ENCODE measurements around the gene HPS4. TPM values are rescaled to one million over a fixed set of nuclear protein-coding genes. Genes with fewer than 3 reads are reported as not detected.
A peak's percentile ranks its signal among the peaks of the same experiment; 100 is the strongest.

The HPS4 gene
- total RNA-seq, 1 donor from 2014 or later: 46.1 TPM

GRCh38 chr22:26464312-26464711, 19.3 kb downstream of the HPS4 start:
- TF ChIP-seq, protein P1, sequence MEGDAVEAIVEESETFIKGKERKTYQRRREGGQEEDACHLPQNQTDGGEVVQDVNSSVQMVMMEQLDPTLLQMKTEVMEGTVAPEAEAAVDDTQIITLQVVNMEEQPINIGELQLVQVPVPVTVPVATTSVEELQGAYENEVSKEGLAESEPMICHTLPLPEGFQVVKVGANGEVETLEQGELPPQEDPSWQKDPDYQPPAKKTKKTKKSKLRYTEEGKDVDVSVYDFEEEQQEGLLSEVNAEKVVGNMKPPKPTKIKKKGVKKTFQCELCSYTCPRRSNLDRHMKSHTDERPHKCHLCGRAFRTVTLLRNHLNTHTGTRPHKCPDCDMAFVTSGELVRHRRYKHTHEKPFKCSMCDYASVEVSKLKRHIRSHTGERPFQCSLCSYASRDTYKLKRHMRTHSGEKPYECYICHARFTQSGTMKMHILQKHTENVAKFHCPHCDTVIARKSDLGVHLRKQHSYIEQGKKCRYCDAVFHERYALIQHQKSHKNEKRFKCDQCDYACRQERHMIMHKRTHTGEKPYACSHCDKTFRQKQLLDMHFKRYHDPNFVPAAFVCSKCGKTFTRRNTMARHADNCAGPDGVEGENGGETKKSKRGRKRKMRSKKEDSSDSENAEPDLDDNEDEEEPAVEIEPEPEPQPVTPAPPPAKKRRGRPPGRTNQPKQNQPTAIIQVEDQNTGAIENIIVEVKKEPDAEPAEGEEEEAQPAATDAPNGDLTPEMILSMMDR (conservative IDR thresholded peaks at IDR 0.05): no peak
- Mint-ChIP-seq H3K9me3 (no peaks in the 10 kb centered on the region), H3K36me3 (peaks cover 10% of the 10 kb centered on the region), H3K4me1 (ENCODE audit: unreplicated experiment) (peaks cover 18% of the 10 kb centered on the region), H3K27ac (no peak overlapping the region), H3K27me3 (no peaks in the 10 kb centered on the region), H3K4me3 (no peak overlapping the region)
- no peak for DNase-seq (ENCODE audit: extremely low spot score, unreplicated experiment)

- DNase-seq (ENCODE audit: extremely low spot score, unreplicated experiment): no peak
- TF ChIP-seq, protein P1 (conservative IDR thresholded peaks at IDR 0.05): no peak
- H3K4me1 Mint-ChIP-seq (ENCODE audit: unreplicated experiment): peaks cover 18% of the 10 kb centered on the region
- no peaks in the 10 kb centered on the region for H3K9me3 Mint-ChIP-seq
- H3K27ac Mint-ChIP-seq: peak overlapping the region; percentile 49
- no peak overlapping the region for H3K4me3 Mint-ChIP-seq
- H3K27me3 Mint-ChIP-seq: no peaks in the 10 kb centered on the region
- peaks cover 7% of the 10 kb centered on the region for H3K36me3 Mint-ChIP-seq
These were observed 19.9 kb downstream of the HPS4 start for GRCh38 chr22:26463688-26464087.

DNA sequence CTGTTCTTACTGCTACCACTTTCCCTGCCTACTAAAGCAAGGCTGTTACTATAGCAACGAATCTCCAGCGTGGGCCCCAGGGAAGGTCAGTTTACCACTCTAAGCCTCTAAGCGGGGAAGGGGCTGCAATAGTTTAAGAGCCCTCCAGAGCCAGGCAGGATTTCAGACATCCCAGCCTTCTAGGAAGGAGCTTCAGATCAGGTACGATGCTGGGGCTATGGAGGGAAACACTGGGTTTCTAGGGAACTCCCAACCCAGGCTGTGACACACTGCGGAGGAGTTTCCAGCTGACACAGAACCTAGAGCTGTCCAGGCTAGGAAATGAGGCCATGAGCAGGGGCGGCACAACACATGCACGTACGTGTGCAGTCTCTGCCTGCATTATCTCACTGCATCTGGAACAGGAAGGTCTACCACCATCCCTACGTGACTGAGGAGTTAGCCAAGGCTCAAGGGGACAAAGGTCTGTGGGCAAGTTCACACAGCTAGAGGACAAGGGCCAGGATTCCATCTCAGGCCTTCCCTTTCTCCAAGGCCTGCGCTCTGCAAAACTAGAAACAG, 20.4 kb downstream of the HPS4 start:
- H3K9me3 Mint-ChIP-seq: no peaks in the 10 kb centered on the region
- H3K27me3 Mint-ChIP-seq: no peaks in the 10 kb centered on the region
- peaks cover 6% of the 10 kb centered on the region for H3K36me3 Mint-ChIP-seq
- TF ChIP-seq, protein P1 (conservative IDR thresholded peaks at IDR 0.05): no peak
- no peak for DNase-seq (ENCODE audit: extremely low spot score, unreplicated experiment)
- H3K4me1 Mint-ChIP-seq (ENCODE audit: unreplicated experiment): peaks cover 18% of the 10 kb centered on the region
- H3K27ac Mint-ChIP-seq: peak overlapping the region; percentile 49
- H3K4me3 Mint-ChIP-seq: peak overlapping the region; percentile 24

DNA sequence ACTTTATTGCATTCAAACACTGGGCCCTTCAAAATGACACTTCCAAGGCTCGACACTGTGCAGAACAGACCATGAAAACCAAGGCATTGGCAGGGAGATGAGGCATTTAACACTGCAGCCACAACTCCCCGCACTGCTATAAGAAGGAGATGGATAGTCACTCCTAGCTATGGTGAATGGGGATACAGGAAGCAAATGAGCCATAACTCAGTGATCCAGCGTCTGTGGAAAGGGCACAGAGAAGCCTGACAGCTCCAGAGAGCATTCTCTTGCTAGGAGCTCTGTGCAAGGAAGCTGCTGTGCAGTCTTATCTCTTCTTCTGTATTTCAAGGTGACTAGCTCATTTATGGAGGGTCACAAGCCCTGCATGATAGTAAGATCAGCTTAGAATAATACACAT, 20.9 kb downstream of the HPS4 start:
- TF ChIP-seq, protein P1 (conservative IDR thresholded peaks at IDR 0.05): no peak
- no peak for DNase-seq (ENCODE audit: extremely low spot score, unreplicated experiment)
- Mint-ChIP-seq H3K4me1 (ENCODE audit: unreplicated experiment) (peaks cover 18% of the 10 kb centered on the region), H3K27ac (no peak overlapping the region), H3K27me3 (no peaks in the 10 kb centered on the region), H3K4me3 (peak overlapping the region; percentile 24), H3K36me3 (peaks cover 4% of the 10 kb centered on the region), H3K9me3 (no peaks in the 10 kb centered on the region)

- no peak overlapping the region for H3K4me3 Mint-ChIP-seq
- H3K36me3 Mint-ChIP-seq: peaks cover 4% of the 10 kb centered on the region
- H3K27ac Mint-ChIP-seq: no peak overlapping the region
- H3K4me1 Mint-ChIP-seq (ENCODE audit: unreplicated experiment): peaks cover 18% of the 10 kb centered on the region
- H3K27me3 Mint-ChIP-seq: no peaks in the 10 kb centered on the region
- TF ChIP-seq, protein P1 (conservative IDR thresholded peaks at IDR 0.05): no peak
- H3K9me3 Mint-ChIP-seq: no peaks in the 10 kb centered on the region
- DNase-seq (ENCODE audit: extremely low spot score, unreplicated experiment): no peak
These were observed 21.5 kb downstream of the HPS4 start for GRCh38 chr22:26462051-26462450.

Data from type B pancreatic cell (in vitro differentiated cells).